ENCODE data around the gene TSPAN31. TPM values are rescaled to one million over a fixed set of nuclear protein-coding genes. Genes with fewer than 3 reads are reported as not detected.

TSPAN31 gene
- total RNA-seq, 4 donors from 2014 or later: 47.1 to 115 (median 80.1) TPM

DNA sequence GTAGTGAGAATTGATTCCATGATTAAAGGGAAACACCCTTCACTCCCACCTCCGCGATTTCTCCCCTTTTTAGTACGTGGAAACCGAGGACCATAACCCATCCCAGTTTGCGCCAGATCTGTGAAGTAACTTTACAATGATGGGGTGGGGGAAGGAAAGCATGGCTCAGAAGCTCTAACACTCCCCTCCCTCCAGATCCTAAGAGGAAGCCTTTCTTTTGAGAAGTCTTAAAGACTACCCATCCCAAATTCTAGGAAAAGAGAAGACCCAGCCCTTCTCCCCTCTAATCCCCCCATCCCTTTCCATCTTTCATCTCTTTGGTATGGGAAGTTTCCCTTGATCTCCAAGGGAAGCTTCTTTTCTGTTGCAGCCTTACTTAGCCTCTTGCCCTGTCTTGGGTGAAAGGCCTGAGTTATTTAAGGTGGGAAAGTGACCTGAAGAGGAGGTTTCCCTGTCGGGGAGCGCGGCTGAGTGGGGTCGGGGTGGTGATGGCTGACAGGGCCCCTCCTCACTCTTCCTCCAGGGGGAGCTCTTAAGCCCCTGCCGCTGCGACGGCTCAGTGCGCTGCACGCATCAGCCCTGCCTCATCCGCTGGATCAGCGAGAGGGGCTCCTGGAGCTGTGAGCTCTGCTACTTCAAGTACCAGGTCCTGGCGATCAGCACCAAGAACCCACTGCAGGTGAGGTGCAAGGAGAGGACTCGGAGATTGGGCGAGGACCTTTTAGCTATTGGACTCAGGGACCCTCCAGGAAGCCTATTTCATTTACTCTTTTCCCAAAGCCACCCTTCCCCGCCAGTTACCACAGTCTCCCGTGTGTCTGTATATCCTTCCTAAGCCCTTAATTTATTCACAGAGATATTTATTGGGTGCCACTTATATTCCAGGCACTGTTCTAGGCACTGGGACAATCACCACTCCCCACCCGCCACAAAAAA lies 11.8 kb downstream of the TSPAN31 start:
- Histone ChIP-seq H3K27ac (peak overlapping the region in 2 of 4 donors; percentile 58 to 86), H3K4me3 (peak overlapping the region; percentile 57 to 90 (median 70)), H3K4me1 (peaks cover 0 to 36% (median 13%) of the 10 kb centered on the region in 4 donors), H3K36me3 (peaks cover 0 to 32% (median 6%) of the 10 kb centered on the region in 3 donors), H3K27me3 (no peaks in the 10 kb centered on the region), H3K9me3 (no peaks in the 10 kb centered on the region)
- 46 to 47% methylated on average over 22 of the region's 22 CpGs for WGBS, 2 donors
- TF ChIP-seq POLR2A (IDR thresholded peaks at IDR 0.05) (no peak), EP300 (IDR thresholded peaks at IDR 0.05) (no peak)
- TF ChIP-seq, protein P1, sequence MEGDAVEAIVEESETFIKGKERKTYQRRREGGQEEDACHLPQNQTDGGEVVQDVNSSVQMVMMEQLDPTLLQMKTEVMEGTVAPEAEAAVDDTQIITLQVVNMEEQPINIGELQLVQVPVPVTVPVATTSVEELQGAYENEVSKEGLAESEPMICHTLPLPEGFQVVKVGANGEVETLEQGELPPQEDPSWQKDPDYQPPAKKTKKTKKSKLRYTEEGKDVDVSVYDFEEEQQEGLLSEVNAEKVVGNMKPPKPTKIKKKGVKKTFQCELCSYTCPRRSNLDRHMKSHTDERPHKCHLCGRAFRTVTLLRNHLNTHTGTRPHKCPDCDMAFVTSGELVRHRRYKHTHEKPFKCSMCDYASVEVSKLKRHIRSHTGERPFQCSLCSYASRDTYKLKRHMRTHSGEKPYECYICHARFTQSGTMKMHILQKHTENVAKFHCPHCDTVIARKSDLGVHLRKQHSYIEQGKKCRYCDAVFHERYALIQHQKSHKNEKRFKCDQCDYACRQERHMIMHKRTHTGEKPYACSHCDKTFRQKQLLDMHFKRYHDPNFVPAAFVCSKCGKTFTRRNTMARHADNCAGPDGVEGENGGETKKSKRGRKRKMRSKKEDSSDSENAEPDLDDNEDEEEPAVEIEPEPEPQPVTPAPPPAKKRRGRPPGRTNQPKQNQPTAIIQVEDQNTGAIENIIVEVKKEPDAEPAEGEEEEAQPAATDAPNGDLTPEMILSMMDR (IDR thresholded peaks at IDR 0.05): peak; percentile 37 to 59 (median 46)
- DNase-seq (ENCODE audit: low spot score in 2 of 2): no peak

DNA sequence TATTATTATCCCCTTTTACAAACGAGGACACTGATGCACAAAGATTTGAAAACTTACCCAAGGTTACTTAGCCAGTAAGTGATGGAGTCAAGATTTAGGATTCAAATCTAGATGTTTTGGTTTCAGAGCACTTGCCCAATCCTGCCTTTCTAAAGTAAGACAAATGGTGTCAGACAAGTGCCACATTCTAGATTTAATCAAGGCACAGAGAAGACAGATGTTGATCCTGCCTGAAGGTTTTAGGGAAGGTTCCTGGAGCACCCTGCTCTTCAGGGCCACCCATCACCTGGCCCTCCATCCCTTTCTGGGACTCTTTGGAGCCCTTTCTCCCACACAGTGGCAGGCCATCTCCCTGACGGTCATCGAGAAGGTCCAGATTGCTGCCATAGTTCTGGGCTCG lies 12.9 kb downstream of the TSPAN31 start:
- peaks cover 0 to 34% (median 13%) of the 10 kb centered on the region in 4 donors for H3K4me1 ChIP-seq
- peaks cover 0 to 3% of the 10 kb centered on the region in 2 donors for H3K27me3 ChIP-seq
- H3K4me3 ChIP-seq: no peak overlapping the region
- no peak for DNase-seq (ENCODE audit: low spot score in 2 of 2)
- H3K36me3 ChIP-seq: peaks cover 0 to 32% (median 6%) of the 10 kb centered on the region in 3 donors
- H3K27ac ChIP-seq: no peak overlapping the region
- 88 to 89% methylated on average over 4 of the region's 4 CpGs for WGBS, 2 donors
- TF ChIP-seq POLR2A (IDR thresholded peaks at IDR 0.05): no peak
- TF ChIP-seq, protein P1 (IDR thresholded peaks at IDR 0.05): no peak
- TF ChIP-seq EP300 (IDR thresholded peaks at IDR 0.05): no peak
- no peaks in the 10 kb centered on the region for H3K9me3 ChIP-seq

DNA sequence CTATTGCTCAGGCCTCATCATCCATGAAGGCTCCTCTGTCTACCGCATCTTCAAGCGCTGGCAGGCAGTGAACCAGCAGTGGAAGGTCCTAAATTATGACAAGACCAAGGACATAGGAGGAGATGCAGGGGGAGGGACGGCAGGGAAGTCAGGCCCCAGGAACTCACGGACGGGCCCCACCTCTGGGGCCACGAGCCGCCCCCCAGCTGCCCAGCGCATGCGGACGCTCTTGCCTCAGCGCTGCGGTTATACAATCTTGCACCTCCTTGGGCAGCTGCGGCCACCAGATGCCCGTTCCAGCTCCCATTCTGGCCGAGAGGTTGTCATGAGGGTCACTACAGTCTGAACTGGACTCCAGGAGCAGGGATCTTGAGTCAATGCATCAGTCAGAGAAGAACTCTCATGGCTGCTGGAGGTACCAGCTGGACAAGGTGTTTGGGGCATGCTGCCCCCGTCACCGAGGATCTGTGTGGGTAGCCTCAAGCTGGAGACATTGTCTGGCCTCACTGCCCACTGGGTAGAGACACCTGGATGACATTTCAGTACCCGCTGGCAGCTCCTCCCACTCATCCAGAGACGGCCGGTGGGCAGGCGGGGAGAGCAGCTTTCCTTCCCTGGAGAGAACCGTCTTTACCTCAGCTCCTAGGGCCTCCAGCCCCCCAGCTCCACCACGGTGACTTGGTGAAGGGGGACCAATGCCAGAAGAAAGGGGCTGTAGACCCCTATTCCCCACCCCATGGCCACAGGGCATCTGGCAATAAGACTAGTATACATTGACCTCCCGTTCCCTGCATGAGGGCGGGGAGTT lies 13.9 kb downstream of the TSPAN31 start:
- DNase-seq (ENCODE audit: low spot score in 2 of 2): no peak

DNA sequence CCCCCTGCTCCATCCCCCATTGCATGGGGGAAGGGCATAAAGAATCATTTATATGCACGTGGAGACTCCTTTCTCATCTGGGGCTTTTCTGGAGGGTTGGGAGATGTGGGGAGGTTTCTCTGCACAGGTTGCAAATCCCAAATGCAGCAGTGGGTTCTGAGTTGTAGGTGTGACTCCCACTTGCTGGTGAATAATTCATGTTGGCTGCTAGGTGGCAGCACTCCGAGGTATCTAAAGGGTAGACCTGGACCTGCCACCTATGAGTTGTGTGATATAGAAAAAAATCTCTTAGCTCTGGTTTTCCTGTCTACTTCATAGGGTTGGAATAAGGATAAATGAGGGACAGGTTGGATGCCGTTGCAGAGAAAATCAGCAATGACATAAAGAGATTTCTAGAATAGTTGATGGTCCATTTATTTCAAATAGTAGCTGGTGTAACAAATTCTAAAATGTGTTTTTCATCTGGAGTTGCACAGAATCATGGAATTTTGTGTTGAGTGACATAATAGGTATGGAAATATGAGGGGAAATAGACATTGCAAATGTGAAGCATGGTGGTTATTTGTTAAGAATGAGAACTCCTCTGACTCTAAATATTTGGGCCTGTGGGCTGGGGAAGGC lies 14.6 kb downstream of the TSPAN31 start:
- H3K4me1 ChIP-seq: peaks cover 0 to 19% (median 10%) of the 10 kb centered on the region in 4 donors
- H3K27ac ChIP-seq: no peak overlapping the region
- peaks cover 0 to 32% (median 6%) of the 10 kb centered on the region in 3 donors for H3K36me3 ChIP-seq
- DNase-seq (ENCODE audit: low spot score in 2 of 2): no peak
- no peak for TF ChIP-seq EP300 (IDR thresholded peaks at IDR 0.05)
- TF ChIP-seq, protein P1 (IDR thresholded peaks at IDR 0.05): peak in 2 of 5 experiments; percentile 9 to 24
- no peaks in the 10 kb centered on the region for H3K9me3 ChIP-seq
- H3K27me3 ChIP-seq: peaks cover 0 to 20% of the 10 kb centered on the region in 2 donors
- WGBS, 2 donors: 40 to 43% methylated on average over 3 of the region's 3 CpGs
- H3K4me3 ChIP-seq: no peak overlapping the region

More for the DNA sequence above, 13.9 kb downstream of the TSPAN31 start:
- H3K27me3 ChIP-seq: peaks cover 0 to 13% of the 10 kb centered on the region in 2 donors
- H3K4me1 ChIP-seq: peaks cover 0 to 25% (median 13%) of the 10 kb centered on the region in 4 donors
- H3K9me3 ChIP-seq: no peaks in the 10 kb centered on the region
- WGBS, 2 donors: 87 to 91% methylated on average over 22 to 23 of the region's 25 CpGs
- no peak overlapping the region for H3K27ac ChIP-seq
- peaks cover 0 to 32% (median 6%) of the 10 kb centered on the region in 3 donors for H3K36me3 ChIP-seq
- H3K4me3 ChIP-seq: no peak overlapping the region
- TF ChIP-seq, protein P1 (IDR thresholded peaks at IDR 0.05): no peak
- no peak for TF ChIP-seq EP300 (IDR thresholded peaks at IDR 0.05)
- no peak for TF ChIP-seq POLR2A (IDR thresholded peaks at IDR 0.05)
